HEK293 (cell line): Measurements from ENCODE around the gene MYO5B.

Experiments used
- CTCF ChIA-PET: fragments of 350-600 bp; formaldehyde crosslinking; extraction: SDS; loops from one replicate; lab custom pipeline; 2021; ENCODE audit warnings: antibody characterized with exemption; lab: Yijun Ruan, JAX
- POLR2A ChIA-PET: fragments of 300-600 bp; formaldehyde crosslinking; extraction: SDS; loops from one replicate; lab custom pipeline; 2020; ENCODE audit warnings: antibody characterized with exemption, inconsistent platforms; lab: Yijun Ruan, JAX
- H3K27ac ChIP-seq: fragments of 200-500 bp; sonication (Bioruptor generic); 2 replicates; pipeline ENCODE4 v1.5.1; 2014; ENCODE audit warnings: low read depth, low read length, control low read depth, inconsistent platforms; ENCODE audit errors: extremely low read depth
- H3K36me3 ChIP-seq, 2 experiments: fragments of 200-500 bp in 1 of 2; sonication (Bioruptor generic) in 1 of 2; 1 replicate in 1 of 2; 2 replicates in 1 of 2; pipeline ENCODE4 v1.5.1; 2014 to 2017; ENCODE audit warnings: inconsistent platforms in 2 of 2, low read length in 2 of 2; ENCODE audit not compliant: control insufficient read depth in 2 of 2, insufficient read depth in 1 of 2
- H3K4me1 ChIP-seq: fragments of 200-500 bp; sonication (Bioruptor generic); 2 replicates; pipeline ENCODE4 v1.5.1; 2014; ENCODE audit warnings: mild to moderate bottlenecking, low read length, inconsistent platforms; ENCODE audit not compliant: control insufficient read depth, insufficient read depth
- H3K4me3 ChIP-seq: 2 replicates; pipeline ENCODE4 v1.5.1; 2011; ENCODE audit warnings: low read depth, mild to moderate bottlenecking, control low read depth, low read length, moderate library complexity
- H3K9me3 ChIP-seq: fragments of 200-500 bp; sonication (Bioruptor generic); 2 replicates; pipeline ENCODE4 v1.5.1; 2014; ENCODE audit warnings: low read depth, low read length, inconsistent platforms; ENCODE audit not compliant: control insufficient read depth, insufficient read depth
- ATF2 ChIP-seq: fragments of 450-650 bp; formaldehyde crosslinking; IDR thresholded peaks from 2 replicates; pipeline ENCODE4 v1.5.1; 2016; ENCODE audit warnings: missing biosample characterization, missing genetic modification characterization, low read depth
- BCL6B ChIP-seq: fragments of 450-650 bp; formaldehyde crosslinking; IDR thresholded peaks from 2 replicates; pipeline ENCODE4 v1.5.1; 2017; ENCODE audit warnings: missing biosample characterization, missing genetic modification characterization
- GLI2 ChIP-seq: fragments of 450-650 bp; formaldehyde crosslinking; IDR thresholded peaks from 2 replicates; pipeline ENCODE4; 2017; ENCODE audit warnings: missing biosample characterization, missing genetic modification characterization, low read depth, borderline replicate concordance
- MYNN ChIP-seq: fragments of 450-650 bp; formaldehyde crosslinking; IDR thresholded peaks from 2 replicates; pipeline ENCODE4 v1.5.1; 2016; ENCODE audit warnings: missing biosample characterization, missing genetic modification characterization, borderline replicate concordance
- MZF1 ChIP-seq: fragments of 450-650 bp; formaldehyde crosslinking; IDR thresholded peaks from 2 replicates; pipeline ENCODE4 v1.5.1; 2017; ENCODE audit warnings: missing biosample characterization, missing genetic modification characterization, borderline replicate concordance
- TCF7L2 ChIP-seq: IDR thresholded peaks from 2 replicates; pipeline ENCODE4 v1.6.1; 2011; ENCODE audit warnings: low read depth, mild to moderate bottlenecking, inconsistent platforms, low read length, moderate library complexity, borderline replicate concordance
- TRIM28 ChIP-seq: IDR thresholded peaks from 2 replicates; pipeline ENCODE4 v1.6.1; 2011; ENCODE audit warnings: low read length, control low read depth, borderline replicate concordance
- TSHZ1 ChIP-seq: fragments of 450-650 bp; formaldehyde crosslinking; IDR thresholded peaks from 2 replicates; pipeline ENCODE4 v1.5.1; 2016; ENCODE audit warnings: missing biosample characterization, missing genetic modification characterization, borderline replicate concordance
- ZNF121 ChIP-seq: fragments of 450-650 bp; formaldehyde crosslinking; IDR thresholded peaks from 2 replicates; pipeline ENCODE4 v1.5.1; 2016; ENCODE audit warnings: missing biosample characterization, missing genetic modification characterization
- ZNF138 ChIP-seq: fragments of 450-650 bp; formaldehyde crosslinking; IDR thresholded peaks from 2 replicates; pipeline ENCODE4 v1.5.1; 2016; ENCODE audit warnings: missing biosample characterization, missing genetic modification characterization, borderline replicate concordance
- ZNF146 ChIP-seq: fragments of 450-650 bp; formaldehyde crosslinking; IDR thresholded peaks from 2 replicates; pipeline ENCODE4 v1.5.1; 2016; ENCODE audit warnings: missing biosample characterization, missing genetic modification characterization
- ZNF155 ChIP-seq: fragments of 450-650 bp; formaldehyde crosslinking; IDR thresholded peaks from 2 replicates; pipeline ENCODE4 v1.5.1; 2016; ENCODE audit warnings: missing biosample characterization, missing genetic modification characterization
- ZNF239 ChIP-seq: fragments of 450-650 bp; formaldehyde crosslinking; IDR thresholded peaks from 2 replicates; pipeline ENCODE4 v1.5.1; 2016; ENCODE audit warnings: missing biosample characterization, missing genetic modification characterization
- ZNF266 ChIP-seq: fragments of 450-650 bp; formaldehyde crosslinking; IDR thresholded peaks from 2 replicates; pipeline ENCODE4 v1.5.1; 2016; ENCODE audit warnings: missing biosample characterization, missing genetic modification characterization, low read depth
- ZNF280C ChIP-seq: fragments of 450-650 bp; formaldehyde crosslinking; IDR thresholded peaks from 2 replicates; pipeline ENCODE4 v1.5.1; 2016; ENCODE audit warnings: missing biosample characterization, missing genetic modification characterization
- ZNF324 ChIP-seq: fragments of 450-650 bp; formaldehyde crosslinking; IDR thresholded peaks from 2 replicates; pipeline ENCODE4 v1.5.1; 2016; ENCODE audit warnings: missing biosample characterization, missing genetic modification characterization
- ZNF350 ChIP-seq: fragments of 450-650 bp; formaldehyde crosslinking; IDR thresholded peaks from 2 replicates; pipeline ENCODE4 v1.5.0; 2017; ENCODE audit warnings: missing biosample characterization, mild to moderate bottlenecking, missing genetic modification characterization
- ZNF354C ChIP-seq: fragments of 450-650 bp; formaldehyde crosslinking; IDR thresholded peaks from 2 replicates; pipeline ENCODE4 v1.5.1; 2016; ENCODE audit warnings: missing biosample characterization, missing genetic modification characterization, low read depth, borderline replicate concordance
- ZNF488 ChIP-seq: fragments of 450-650 bp; formaldehyde crosslinking; IDR thresholded peaks from 2 replicates; pipeline ENCODE4 v1.5.1; 2016; ENCODE audit warnings: missing biosample characterization, missing genetic modification characterization
- ZNF529 ChIP-seq: fragments of 450-650 bp; formaldehyde crosslinking; IDR thresholded peaks from 2 replicates; pipeline ENCODE4 v1.5.1; 2017; ENCODE audit warnings: missing genetic modification characterization, missing biosample characterization; ENCODE audit not compliant: insufficient replicate concordance
- ZNF549 ChIP-seq: fragments of 450-650 bp; IDR thresholded peaks from 2 replicates; pipeline ENCODE4 v1.5.1; 2018; ENCODE audit warnings: missing biosample characterization, missing genetic modification characterization, mild to moderate bottlenecking, inconsistent platforms, moderate library complexity
- ZNF585B ChIP-seq: fragments of 450-650 bp; formaldehyde crosslinking; IDR thresholded peaks from 2 replicates; pipeline ENCODE4 v1.5.1; 2016; ENCODE audit warnings: missing biosample characterization, missing genetic modification characterization
- ZNF624 ChIP-seq: fragments of 450-650 bp; formaldehyde crosslinking; IDR thresholded peaks from 2 replicates; pipeline ENCODE4 v1.5.1; 2017; ENCODE audit warnings: missing biosample characterization, missing genetic modification characterization
- ZNF747 ChIP-seq: fragments of 450-650 bp; formaldehyde crosslinking; IDR thresholded peaks from 2 replicates; pipeline ENCODE4 v1.5.1; 2016; ENCODE audit warnings: missing biosample characterization, missing genetic modification characterization
- ZNF768 ChIP-seq: fragments of 450-650 bp; formaldehyde crosslinking; IDR thresholded peaks from 2 replicates; pipeline ENCODE4 v1.5.1; 2018; ENCODE audit warnings: missing biosample characterization, mild to moderate bottlenecking, missing genetic modification characterization
- ZNF792 ChIP-seq: fragments of 450-650 bp; formaldehyde crosslinking; IDR thresholded peaks from 2 replicates; pipeline ENCODE4 v1.5.1; 2016; ENCODE audit warnings: missing biosample characterization, missing genetic modification characterization
- ZXDB ChIP-seq: fragments of 450-650 bp; formaldehyde crosslinking; IDR thresholded peaks from 2 replicates; pipeline ENCODE4 v1.5.1; 2016; ENCODE audit warnings: missing biosample characterization, missing genetic modification characterization

Gene MYO5B

GRCh38 chr18:50034029-50034428 lies 160.9 kb downstream of the MYO5B start:
- CTCF ChIA-PET = interaction anchor here (0.6 kb wide), 1 partner anchor 10 kb away, joined by 5 read pairs; no protein-coding TSS in a partner anchor
- POLR2A ChIA-PET = no interaction called here
- H3K4me3 ChIP-seq = no peak overlapping the region
- H3K36me3 ChIP-seq = no peaks in the 10 kb centered on the region
- no peaks in the 10 kb centered on the region for H3K4me1 ChIP-seq
- no peaks in the 10 kb centered on the region for H3K9me3 ChIP-seq
- TF ChIP-seq ZNF280C = no peak
- TF ChIP-seq TRIM28 = no peak
- no peak for TF ChIP-seq ZNF768 (tag by site-specific recombination)
- no peak for TF ChIP-seq TCF7L2
- no peak for TF ChIP-seq ZNF324
- no peak for TF ChIP-seq ZNF155 (tag by site-specific recombination)
- no peak for TF ChIP-seq ZNF529
- no peak for TF ChIP-seq ZNF266 (tag by site-specific recombination)
- TF ChIP-seq BCL6B (tag by site-specific recombination) = no peak
- TF ChIP-seq ZNF138 (tag by site-specific recombination) = no peak
- TF ChIP-seq ZNF488 (tag by site-specific recombination) = no peak
- TF ChIP-seq MZF1 (tag by site-specific recombination) = no peak
- no peak for TF ChIP-seq ATF2
- no peak for TF ChIP-seq MYNN (tag by site-specific recombination)
- no peak for TF ChIP-seq ZNF747 (tag by site-specific recombination)
- TF ChIP-seq ZNF354C (tag by site-specific recombination) = no peak
- TF ChIP-seq ZNF792 (tag by site-specific recombination) = no peak
- no peak for TF ChIP-seq ZNF350 (tag by site-specific recombination)
- TF ChIP-seq ZNF121 (tag by site-specific recombination) = no peak
- TF ChIP-seq ZNF146 (tag by site-specific recombination) = no peak
- no peak overlapping the region for H3K27ac ChIP-seq

GRCh38 chr18:50033004-50033403 lies 161.9 kb downstream of the MYO5B start:
- CTCF ChIA-PET = no interaction called here
- no peaks in the 10 kb centered on the region for H3K9me3 ChIP-seq
- no peak overlapping the region for H3K4me3 ChIP-seq
- POLR2A ChIA-PET = no interaction called here
- H3K36me3 ChIP-seq = no peaks in the 10 kb centered on the region
- no peaks in the 10 kb centered on the region for H3K4me1 ChIP-seq
- no peak overlapping the region for H3K27ac ChIP-seq
- TF ChIP-seq ZXDB (tag by site-specific recombination) (no peak), ZNF624 (no peak), ZNF239 (no peak), TSHZ1 (tag by site-specific recombination) (no peak), GLI2 (no peak), ZNF585B (tag by site-specific recombination) (no peak), ZNF549 (tag by site-specific recombination) (no peak)
